ENCODE results near the gene REXO4. TPM values are rescaled to one million over a fixed set of nuclear protein-coding genes. Genes with fewer than 3 reads are reported as not detected.

REXO4 gene
- total RNA-seq, 4 donors from 2014 or later, result 6.4 to 25.0 (median 20.2) TPM

DNA sequence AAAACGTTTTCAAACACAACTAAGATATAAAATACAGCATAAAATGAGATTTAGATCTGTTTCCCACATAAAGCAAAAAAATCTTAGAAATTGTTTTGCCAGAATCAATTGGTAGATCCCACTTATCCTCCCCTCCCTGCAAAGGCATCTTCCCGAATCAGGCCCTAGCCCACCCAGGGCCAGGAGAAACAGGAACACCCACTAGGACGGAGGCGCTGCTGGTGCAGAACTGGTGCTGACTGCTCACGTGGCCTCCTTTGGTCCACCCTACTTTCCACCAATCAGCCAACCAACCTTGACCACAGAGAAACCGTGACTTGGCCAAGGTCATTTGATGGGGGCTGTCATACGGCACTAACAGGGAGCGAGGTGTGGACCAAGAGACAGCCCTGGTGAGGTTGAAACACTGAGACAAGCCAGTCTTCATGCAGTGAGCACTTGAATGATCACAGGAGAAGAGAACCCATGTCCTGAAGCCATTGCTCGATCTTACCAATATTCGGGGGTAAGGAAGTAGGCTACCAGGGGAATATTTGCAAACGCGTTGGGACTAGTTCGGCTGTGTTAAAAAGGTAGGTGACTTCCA lies 56.2 kb downstream of the REXO4 start:
- intact Hi-C loops (cut with DNase I; ENCODE audit: low total_unique reads), result no loop called here
- Histone ChIP-seq H3K4me3 (no peak overlapping the region), H3K9me3 (no peaks in the 10 kb centered on the region), H3K4me1 (peaks cover 0 to 5% of the 10 kb centered on the region in 2 donors), H3K36me3 (no peaks in the 10 kb centered on the region), H3K27me3 (no peaks in the 10 kb centered on the region), H3K27ac (no peak overlapping the region)
- TF ChIP-seq CTCF (IDR thresholded peaks at IDR 0.05) (no peak), POLR2A (IDR thresholded peaks at IDR 0.05) (no peak)
- DNase-seq, result no peak

- DNase-seq, result no peak
- no peak overlapping the region for H3K4me3 ChIP-seq
- no peak for TF ChIP-seq CTCF (IDR thresholded peaks at IDR 0.05)
- no peaks in the 10 kb centered on the region for H3K36me3 ChIP-seq
- H3K4me1 ChIP-seq, result peaks cover 0 to 5% of the 10 kb centered on the region in 2 donors
- no peak overlapping the region for H3K27ac ChIP-seq
- H3K27me3 ChIP-seq, result no peaks in the 10 kb centered on the region
- intact Hi-C loops (cut with DNase I; ENCODE audit: low total_unique reads), result no loop called here
- H3K9me3 ChIP-seq, result no peaks in the 10 kb centered on the region
Measured at GRCh38 chr9:133360400-133361393, 57.1 kb downstream of the REXO4 start.

GRCh38 chr9:133359399-133360175 lies 58.2 kb downstream of the REXO4 start:
- no peaks in the 10 kb centered on the region for H3K36me3 ChIP-seq
- TF ChIP-seq CTCF (IDR thresholded peaks at IDR 0.05) (no peak), POLR2A (IDR thresholded peaks at IDR 0.05) (no peak)

GRCh38 chr9:133357656-133358055 lies 60.2 kb downstream of the REXO4 start:
- no peak for TF ChIP-seq POLR2A (IDR thresholded peaks at IDR 0.05)
- no peak for TF ChIP-seq CTCF (IDR thresholded peaks at IDR 0.05)
- no peak overlapping the region for H3K4me3 ChIP-seq
- peaks cover 0 to 13% of the 10 kb centered on the region in 2 donors for H3K4me1 ChIP-seq
- H3K9me3 ChIP-seq, result no peaks in the 10 kb centered on the region
- no peak overlapping the region for H3K27ac ChIP-seq
- no peaks in the 10 kb centered on the region for H3K36me3 ChIP-seq
- DNase-seq, result no peak
- H3K27me3 ChIP-seq, result no peaks in the 10 kb centered on the region
- intact Hi-C loops (cut with DNase I; ENCODE audit: low total_unique reads), result no loop called here

More at GRCh38 chr9:133359399-133360175, 58.2 kb downstream of the REXO4 start:
- Histone ChIP-seq H3K27ac (no peak overlapping the region), H3K9me3 (no peaks in the 10 kb centered on the region), H3K4me3 (no peak overlapping the region), H3K27me3 (no peaks in the 10 kb centered on the region), H3K4me1 (peaks cover 0 to 13% of the 10 kb centered on the region in 2 donors)
- DNase-seq, result no peak
- intact Hi-C loops (cut with DNase I; ENCODE audit: low total_unique reads), result no loop called here
